Progenitor cell of endocrine pancreas (in vitro differentiated cells): ENCODE results near the gene DPY19L3. TPM values are rescaled to one million over a fixed set of nuclear protein-coding genes. Genes with fewer than 3 reads are reported as not detected.
"Not testable (repeated sequence)": the region's sequence is repeated elsewhere in the genome, so short reads cannot be mapped to it uniquely, and the experiment has no call there.

ENCODE experiments used
- DNase-seq: peaks from one replicate; pipeline ENCODE4 v3.0.0; 2021; ENCODE audit warnings: low spot score; ENCODE audit not compliant: unreplicated experiment
- H3K27ac Mint-ChIP-seq: 2 replicates; pipeline ENCODE4 v1.8.0; 2021; ENCODE audit warnings: mild to moderate bottlenecking, moderate library complexity, mixed read lengths
- H3K27me3 Mint-ChIP-seq: 2 replicates; pipeline ENCODE4 v1.8.0; 2021; ENCODE audit warnings: mixed read lengths
- H3K36me3 Mint-ChIP-seq: 2 replicates; pipeline ENCODE4 v1.8.0; 2022; ENCODE audit warnings: mixed read lengths; ENCODE audit not compliant: insufficient read depth
- H3K4me1 Mint-ChIP-seq: 2 replicates; pipeline ENCODE4 v1.8.0; 2021; ENCODE audit warnings: low read depth, mixed read lengths
- H3K4me3 Mint-ChIP-seq: 2 replicates; pipeline ENCODE4 v1.8.0; 2021; ENCODE audit warnings: low read depth, mild to moderate bottlenecking, moderate library complexity, mixed read lengths
- H3K9me3 Mint-ChIP-seq: 2 replicates; pipeline ENCODE4 v1.8.0; 2021; ENCODE audit warnings: low read depth, mixed read lengths
- total RNA-seq: library from RNA; stranded (reverse); gene quantifications from 2 replicates; pipeline ENCODE4 v1.2.1, GENCODE V29; 2021
- TF ChIP-seq, protein P1 (sequence below): fragments of 200-600 bp; sonication (generic); IDR thresholded peaks from one replicate; pipeline ENCODE4 v1.5.0; 2021; ENCODE audit warnings: antibody characterized with exemption, mild to moderate bottlenecking; ENCODE audit not compliant: unreplicated experiment

Gene DPY19L3
- total RNA-seq, 1 donor from 2014 or later = 205 TPM

DNA sequence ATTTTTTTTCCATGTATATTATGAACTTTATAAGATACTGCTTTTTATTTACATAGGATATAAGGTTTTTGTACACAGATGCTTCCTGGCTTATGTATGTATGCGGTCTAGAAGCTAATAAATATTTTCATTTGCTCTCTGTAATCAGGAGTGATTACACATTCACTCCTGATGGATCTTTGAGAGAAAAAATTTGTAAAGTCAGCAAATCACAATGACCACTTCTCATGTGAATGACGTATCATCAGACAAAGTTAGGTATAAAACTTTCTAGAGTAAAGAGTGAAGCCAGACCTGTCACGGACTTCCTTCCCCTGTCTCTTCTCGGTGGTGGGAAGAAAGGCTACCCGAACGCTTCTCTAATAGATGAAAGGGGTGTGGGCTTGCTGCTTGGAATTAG is 31.1 kb downstream of the DPY19L3 start:
- H3K27me3 Mint-ChIP-seq = no peaks in the 10 kb centered on the region
- no peaks in the 10 kb centered on the region for H3K9me3 Mint-ChIP-seq
- DNase-seq = no peak
- H3K4me1 Mint-ChIP-seq = no peaks in the 10 kb centered on the region
- H3K36me3 Mint-ChIP-seq = peaks cover 18% of the 10 kb centered on the region
- H3K4me3 Mint-ChIP-seq = no peak overlapping the region
- no peak overlapping the region for H3K27ac Mint-ChIP-seq
- TF ChIP-seq, protein P1, sequence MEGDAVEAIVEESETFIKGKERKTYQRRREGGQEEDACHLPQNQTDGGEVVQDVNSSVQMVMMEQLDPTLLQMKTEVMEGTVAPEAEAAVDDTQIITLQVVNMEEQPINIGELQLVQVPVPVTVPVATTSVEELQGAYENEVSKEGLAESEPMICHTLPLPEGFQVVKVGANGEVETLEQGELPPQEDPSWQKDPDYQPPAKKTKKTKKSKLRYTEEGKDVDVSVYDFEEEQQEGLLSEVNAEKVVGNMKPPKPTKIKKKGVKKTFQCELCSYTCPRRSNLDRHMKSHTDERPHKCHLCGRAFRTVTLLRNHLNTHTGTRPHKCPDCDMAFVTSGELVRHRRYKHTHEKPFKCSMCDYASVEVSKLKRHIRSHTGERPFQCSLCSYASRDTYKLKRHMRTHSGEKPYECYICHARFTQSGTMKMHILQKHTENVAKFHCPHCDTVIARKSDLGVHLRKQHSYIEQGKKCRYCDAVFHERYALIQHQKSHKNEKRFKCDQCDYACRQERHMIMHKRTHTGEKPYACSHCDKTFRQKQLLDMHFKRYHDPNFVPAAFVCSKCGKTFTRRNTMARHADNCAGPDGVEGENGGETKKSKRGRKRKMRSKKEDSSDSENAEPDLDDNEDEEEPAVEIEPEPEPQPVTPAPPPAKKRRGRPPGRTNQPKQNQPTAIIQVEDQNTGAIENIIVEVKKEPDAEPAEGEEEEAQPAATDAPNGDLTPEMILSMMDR = no peak

DNA sequence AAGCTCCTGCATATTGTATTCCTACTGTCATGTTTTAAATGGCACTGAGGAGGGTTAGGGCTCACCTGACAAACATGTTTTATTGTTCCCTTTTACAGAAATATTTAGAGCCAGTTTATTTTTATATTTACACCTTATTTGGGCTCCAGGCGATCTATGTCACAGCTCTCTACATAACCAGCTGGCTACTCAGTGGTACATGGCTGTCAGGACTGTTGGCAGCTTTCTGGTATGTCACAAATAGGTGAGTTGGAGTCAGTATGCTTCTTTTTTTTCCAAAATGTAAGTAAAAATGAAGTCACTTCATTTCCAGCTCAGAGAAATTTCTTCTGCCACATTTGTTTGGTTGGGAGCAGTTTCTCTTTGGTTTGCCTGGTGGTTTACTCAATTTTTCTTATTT is 31.5 kb downstream of the DPY19L3 start:
- H3K27ac Mint-ChIP-seq = no peak overlapping the region
- H3K4me1 Mint-ChIP-seq = no peaks in the 10 kb centered on the region
- H3K9me3 Mint-ChIP-seq = no peaks in the 10 kb centered on the region
- H3K4me3 Mint-ChIP-seq = no peak overlapping the region
- TF ChIP-seq, protein P1 = no peak
- no peaks in the 10 kb centered on the region for H3K27me3 Mint-ChIP-seq
- peaks cover 18% of the 10 kb centered on the region for H3K36me3 Mint-ChIP-seq
- no peak for DNase-seq

DNA sequence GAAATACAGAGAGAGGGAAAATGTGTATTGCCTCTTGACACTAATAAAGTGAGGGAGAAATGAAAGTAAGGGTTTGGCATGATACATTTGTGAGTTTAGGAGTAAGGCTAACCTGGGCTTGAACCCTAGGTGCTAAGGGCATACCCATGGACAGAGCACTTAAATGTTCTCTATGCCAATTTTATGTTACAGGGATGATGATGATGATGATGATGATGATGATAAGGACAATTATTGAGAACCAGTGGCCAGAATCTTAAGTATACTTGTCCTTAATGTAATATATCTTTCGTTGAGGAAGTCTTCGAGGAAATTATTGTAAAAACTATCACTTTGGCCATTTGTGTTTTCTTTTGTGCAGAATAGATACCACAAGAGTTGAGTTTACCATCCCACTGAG is 33.2 kb downstream of the DPY19L3 start:
- Mint-ChIP-seq H3K27me3 (no peaks in the 10 kb centered on the region), H3K4me1 (no peaks in the 10 kb centered on the region), H3K4me3 (no peak overlapping the region), H3K27ac (no peak overlapping the region), H3K36me3 (peaks cover 18% of the 10 kb centered on the region), H3K9me3 (no peaks in the 10 kb centered on the region)
- no peak for DNase-seq
- TF ChIP-seq, protein P1 = no peak

DNA sequence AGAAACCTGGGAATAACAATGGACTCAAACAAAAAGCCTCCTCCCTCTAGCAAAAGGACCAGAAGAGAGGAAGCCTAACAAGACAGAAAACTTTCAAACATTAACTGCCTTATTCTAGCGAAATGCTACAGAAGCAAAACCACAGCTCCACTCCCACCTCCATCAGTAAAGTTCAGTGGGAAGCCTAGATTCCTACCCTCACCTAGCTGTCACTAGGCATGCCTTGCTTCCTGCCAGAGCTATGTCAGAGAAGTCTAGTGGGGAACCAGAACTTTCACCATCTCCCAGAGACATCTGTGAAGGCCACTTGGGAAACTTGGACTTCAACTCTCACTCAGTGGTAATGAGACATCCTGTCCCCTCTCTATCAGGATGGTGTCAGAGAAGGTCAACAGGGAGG is 37.1 kb downstream of the DPY19L3 start:
- TF ChIP-seq, protein P1 = no peak
- no peak overlapping the region for H3K27ac Mint-ChIP-seq
- H3K4me3 Mint-ChIP-seq = no peak overlapping the region
- peaks cover 30% of the 10 kb centered on the region for H3K36me3 Mint-ChIP-seq
- no peaks in the 10 kb centered on the region for H3K27me3 Mint-ChIP-seq
- no peak for DNase-seq
- no peaks in the 10 kb centered on the region for H3K4me1 Mint-ChIP-seq
- H3K9me3 Mint-ChIP-seq = no peaks in the 10 kb centered on the region

DNA sequence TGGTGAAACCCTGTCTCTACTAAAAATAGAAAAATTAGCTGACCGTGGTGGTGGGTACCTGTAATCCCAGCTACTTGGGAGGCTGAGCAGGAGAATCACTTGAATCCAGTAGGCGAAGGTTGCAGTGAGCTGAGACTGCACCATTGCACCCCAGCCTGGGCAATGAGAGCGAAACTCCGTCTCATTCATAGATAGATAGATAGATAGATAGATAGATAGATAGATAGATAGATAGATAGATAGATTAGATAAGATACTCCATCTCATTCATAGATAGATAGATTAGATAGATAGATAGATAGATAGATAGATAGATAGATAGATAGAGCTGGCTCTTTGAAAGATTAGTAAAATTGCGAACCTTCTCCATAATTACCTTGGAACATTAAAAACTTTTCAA is 42.0 kb downstream of the DPY19L3 start:
- H3K4me3 Mint-ChIP-seq, DNase-seq, H3K4me1 Mint-ChIP-seq, H3K27ac Mint-ChIP-seq, H3K9me3 Mint-ChIP-seq, H3K27me3 Mint-ChIP-seq: not testable (repeated sequence)
- peaks cover 39% of the 10 kb centered on the region for H3K36me3 Mint-ChIP-seq

DNA sequence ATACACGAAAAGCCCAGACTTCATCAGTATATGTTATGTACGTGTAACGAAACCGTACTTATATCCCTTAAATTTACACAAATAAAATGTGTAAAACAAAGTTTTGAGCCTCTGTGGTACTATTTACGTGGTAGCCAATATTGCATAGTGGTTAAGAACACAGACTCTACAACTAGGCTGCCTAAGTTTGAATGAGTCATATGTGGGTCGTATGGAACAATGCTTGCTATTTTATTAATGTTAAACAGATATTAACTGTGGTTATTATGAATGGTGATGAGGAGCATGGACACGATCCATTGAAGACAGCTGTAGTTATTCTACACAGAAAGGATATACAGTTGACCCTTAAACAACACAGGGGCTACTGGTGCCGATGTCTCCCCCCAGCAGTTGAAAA is 42.5 kb downstream of the DPY19L3 start:
- Mint-ChIP-seq H3K4me1 (no peaks in the 10 kb centered on the region), H3K36me3 (peaks cover 38% of the 10 kb centered on the region), H3K27me3 (no peaks in the 10 kb centered on the region), H3K4me3 (no peak overlapping the region), H3K27ac (no peak overlapping the region), H3K9me3 (no peaks in the 10 kb centered on the region)
- TF ChIP-seq, protein P1 = no peak
- DNase-seq = no peak
